GM19099 (cell line): Measurements from ENCODE around the gene RBPJL.

ENCODE experiments used
- POLR2A ChIP-seq: IDR thresholded peaks from 3 replicates; pipeline ENCODE4 v1.6.1; 2011; ENCODE audit warnings: low read depth; ENCODE audit not compliant: insufficient read length; ENCODE audit errors: extremely low read depth

The RBPJL gene

GRCh38 chr20:45320948-45321595, 14.4 kb downstream of the RBPJL start:
- TF ChIP-seq POLR2A: no peak

- no peak for TF ChIP-seq POLR2A
Observed at GRCh38 chr20:45322952-45323383, 16.3 kb downstream of the RBPJL start.

GRCh38 chr20:45323731-45324130, 17.1 kb downstream of the RBPJL start:
- TF ChIP-seq POLR2A: no peak

DNA sequence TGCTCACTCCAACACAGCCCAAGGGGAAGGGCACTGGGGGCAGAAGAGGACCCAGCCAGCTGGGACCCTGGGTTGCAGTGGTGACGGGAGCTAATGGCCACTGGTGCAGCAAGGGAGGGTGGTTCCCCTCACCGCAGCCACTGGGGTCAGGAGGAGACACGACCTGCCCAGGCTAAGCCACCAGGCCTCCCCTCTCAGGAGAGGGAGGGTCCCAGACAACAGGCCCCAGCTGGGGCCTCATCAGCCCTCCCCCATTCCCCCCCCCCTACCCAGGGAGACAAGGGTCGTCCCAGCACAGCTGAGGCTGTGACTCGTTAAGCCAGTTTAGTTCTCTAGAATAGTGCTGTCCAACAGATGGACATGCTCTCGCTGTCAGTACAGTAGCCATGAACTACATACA, 18.7 kb downstream of the RBPJL start:
- no peak for TF ChIP-seq POLR2A

DNA sequence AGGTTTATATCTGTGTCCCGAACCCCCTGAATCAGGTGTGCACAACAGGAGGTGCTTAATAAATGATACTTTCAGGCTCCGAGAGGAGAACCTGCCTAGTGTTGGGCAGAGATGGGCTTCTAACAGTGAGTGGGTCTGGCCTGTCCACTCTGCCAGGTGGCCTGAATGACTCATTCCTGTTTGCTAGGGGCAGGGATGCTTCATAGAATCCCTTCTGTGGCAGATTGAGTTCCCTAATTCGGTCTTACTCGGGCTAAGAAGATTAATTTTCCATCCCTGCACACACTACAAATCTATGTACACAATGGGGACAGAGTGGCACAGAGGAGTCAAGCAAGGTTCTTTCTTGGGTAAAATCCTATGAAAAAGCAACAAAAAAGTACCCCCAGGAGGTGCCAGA, 21.8 kb downstream of the RBPJL start:
- no peak for TF ChIP-seq POLR2A

GRCh38 chr20:45329497-45330319, 23.1 kb downstream of the RBPJL start:
- TF ChIP-seq POLR2A: no peak

DNA sequence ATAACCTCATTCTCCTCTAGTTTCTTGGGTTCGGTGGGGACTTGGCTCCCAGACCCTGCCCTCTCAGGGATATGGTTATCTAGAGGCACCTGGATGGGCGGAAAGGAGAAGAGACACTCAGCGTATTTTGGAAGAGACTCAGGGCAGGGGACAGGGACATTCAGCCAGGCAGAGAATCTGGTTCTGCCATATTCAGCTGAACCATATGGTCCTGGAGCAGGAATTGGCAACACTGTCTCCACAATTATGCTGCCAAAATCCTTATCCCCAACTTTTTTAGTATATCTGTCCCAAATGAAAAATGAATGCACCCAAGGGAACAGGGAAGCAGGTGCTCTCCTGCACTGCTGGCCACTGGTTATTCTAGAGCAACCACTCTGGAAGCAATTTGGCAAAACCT, 23.8 kb downstream of the RBPJL start:
- no peak for TF ChIP-seq POLR2A

- TF ChIP-seq POLR2A: no peak
Observed at GRCh38 chr20:45336530-45337366, 30.1 kb downstream of the RBPJL start.

DNA sequence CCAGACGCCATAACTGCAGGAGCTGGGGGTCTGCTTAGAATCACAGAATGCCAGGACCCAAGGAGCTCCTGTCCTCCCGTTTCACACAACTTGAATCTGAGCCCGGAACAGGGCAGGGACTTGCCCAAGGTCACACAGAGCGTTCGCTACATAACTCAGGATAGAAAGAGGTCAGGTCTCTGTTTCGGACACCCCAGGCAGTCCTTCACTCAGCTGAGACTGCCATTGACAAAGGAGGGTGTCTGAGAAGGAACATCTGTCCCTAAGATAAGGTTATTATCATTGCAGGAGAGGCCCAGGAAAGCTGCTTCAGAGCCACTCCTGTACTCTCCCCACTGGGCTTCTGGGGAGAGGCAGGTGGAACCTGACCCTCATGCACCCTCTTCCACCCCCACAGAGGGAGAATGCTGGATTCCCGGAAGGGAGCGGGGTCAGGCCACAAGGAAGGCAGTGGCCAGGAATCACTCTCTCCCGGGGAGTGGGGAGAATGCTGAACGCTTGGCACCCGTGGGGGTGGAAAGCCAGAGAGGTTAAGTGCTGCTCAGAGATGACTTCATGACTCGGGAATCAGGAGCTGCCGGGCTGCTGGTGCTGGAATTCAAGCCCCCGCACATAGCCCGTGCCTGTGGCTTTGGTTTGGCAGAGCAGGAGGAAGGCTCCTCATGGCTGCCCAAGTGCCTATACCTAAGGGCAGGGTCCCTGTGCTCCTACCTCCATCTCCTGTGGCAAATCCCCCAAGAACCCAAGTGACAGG, 30.9 kb downstream of the RBPJL start:
- TF ChIP-seq POLR2A: no peak

GRCh38 chr20:45338121-45339030, 31.7 kb downstream of the RBPJL start:
- no peak for TF ChIP-seq POLR2A

DNA sequence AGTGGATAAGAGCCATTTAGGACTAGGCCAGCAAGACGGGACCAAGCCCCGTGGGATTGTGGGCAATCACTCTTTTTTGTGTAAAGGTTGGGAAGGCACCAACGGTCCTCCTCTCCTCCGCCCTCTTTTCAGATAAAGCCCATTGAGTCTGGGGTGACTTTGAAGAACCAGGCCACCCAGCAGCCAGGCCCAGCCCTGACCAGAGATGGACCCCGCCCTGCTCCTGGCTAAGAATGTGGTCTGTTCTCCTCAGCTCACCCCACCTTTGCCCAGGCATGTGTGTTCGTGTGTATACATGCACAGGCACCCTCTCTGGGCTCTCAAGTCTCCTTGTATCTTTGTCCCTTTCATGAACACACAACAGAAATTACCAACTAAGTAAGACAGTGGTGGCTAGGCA, 32.4 kb downstream of the RBPJL start:
- no peak for TF ChIP-seq POLR2A

DNA sequence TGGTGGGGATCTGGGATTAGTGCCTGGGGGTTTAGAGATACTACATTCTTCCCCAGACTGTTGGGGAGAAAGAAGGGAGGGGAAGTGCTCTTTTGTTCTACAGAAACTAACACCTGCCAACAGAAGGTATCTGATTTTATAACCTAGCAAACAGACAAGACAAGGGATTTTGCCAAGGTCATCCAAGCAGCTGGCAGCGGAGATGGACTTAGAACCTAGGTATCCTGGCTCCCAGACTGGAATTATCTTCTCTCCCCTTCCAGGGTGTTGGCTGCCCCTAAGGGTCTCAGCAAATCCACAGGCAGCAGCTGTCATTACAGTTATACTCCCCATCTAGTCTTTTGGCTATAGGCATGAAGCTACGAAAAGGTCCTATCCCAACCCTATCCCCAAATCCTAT, 33.2 kb downstream of the RBPJL start:
- TF ChIP-seq POLR2A: no peak

GRCh38 chr20:45340236-45340847, 33.7 kb downstream of the RBPJL start:
- no peak for TF ChIP-seq POLR2A
